Measurements from ENCODE around the gene NAXD.

- TF ChIP-seq POLR2A (IDR thresholded peaks at IDR 0.05) (no peak), CTCF (IDR thresholded peaks at IDR 0.05) (no peak)
Observed at GRCh38 chr13:110664673-110665072, 49.3 kb downstream of the NAXD start.
